ENCODE measurements around the gene TRIM34.

- TF ChIP-seq CTCF (IDR thresholded peaks at IDR 0.05) (no peak), REST (IDR thresholded peaks at IDR 0.05; ENCODE audit: insufficient read depth in 1 of 2, low read depth in 2 of 2, low read length in 1 of 2) (no peak), POLR2AphosphoS5 (IDR thresholded peaks at IDR 0.05; ENCODE audit: low read depth, low read length) (no peak), SIN3A (IDR thresholded peaks at IDR 0.05; ENCODE audit: borderline replicate concordance, insufficient read depth, low read depth, low read length) (no peak)
Observed at GRCh38 chr11:5666402-5666793, 41.6 kb downstream of the TRIM34 start.

Data from Panc1 (cell line).